A375 (cell line): ENCODE measurements around the gene FAM83G. TPM values are rescaled to one million over a fixed set of nuclear protein-coding genes. Genes with fewer than 3 reads are reported as not detected.

Experiments used
- small RNA-seq: library from RNA; depleted of rRNA; stranded (forward); fragments of <200 nt; gene quantifications from one replicate; pipeline ENCODE3, GENCODE V24; 2014
- total RNA-seq: library from RNA; depleted of rRNA; stranded (reverse); fragments of >200 nt; shearing (Covaris generic); gene quantifications from 2 replicates; pipeline ENCODE4 v1.2.3, GENCODE V29; 2014; rRNA removed

The FAM83G gene, protein sequence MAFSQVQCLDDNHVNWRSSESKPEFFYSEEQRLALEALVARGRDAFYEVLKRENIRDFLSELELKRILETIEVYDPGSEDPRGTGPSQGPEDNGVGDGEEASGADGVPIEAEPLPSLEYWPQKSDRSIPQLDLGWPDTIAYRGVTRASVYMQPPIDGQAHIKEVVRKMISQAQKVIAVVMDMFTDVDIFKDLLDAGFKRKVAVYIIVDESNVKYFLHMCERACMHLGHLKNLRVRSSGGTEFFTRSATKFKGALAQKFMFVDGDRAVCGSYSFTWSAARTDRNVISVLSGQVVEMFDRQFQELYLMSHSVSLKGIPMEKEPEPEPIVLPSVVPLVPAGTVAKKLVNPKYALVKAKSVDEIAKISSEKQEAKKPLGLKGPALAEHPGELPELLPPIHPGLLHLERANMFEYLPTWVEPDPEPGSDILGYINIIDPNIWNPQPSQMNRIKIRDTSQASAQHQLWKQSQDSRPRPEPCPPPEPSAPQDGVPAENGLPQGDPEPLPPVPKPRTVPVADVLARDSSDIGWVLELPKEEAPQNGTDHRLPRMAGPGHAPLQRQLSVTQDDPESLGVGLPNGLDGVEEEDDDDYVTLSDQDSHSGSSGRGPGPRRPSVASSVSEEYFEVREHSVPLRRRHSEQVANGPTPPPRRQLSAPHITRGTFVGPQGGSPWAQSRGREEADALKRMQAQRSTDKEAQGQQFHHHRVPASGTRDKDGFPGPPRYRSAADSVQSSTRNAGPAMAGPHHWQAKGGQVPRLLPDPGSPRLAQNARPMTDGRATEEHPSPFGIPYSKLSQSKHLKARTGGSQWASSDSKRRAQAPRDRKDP
- total RNA-seq, result 20.2 and 22.1 TPM in 2 replicates

DNA sequence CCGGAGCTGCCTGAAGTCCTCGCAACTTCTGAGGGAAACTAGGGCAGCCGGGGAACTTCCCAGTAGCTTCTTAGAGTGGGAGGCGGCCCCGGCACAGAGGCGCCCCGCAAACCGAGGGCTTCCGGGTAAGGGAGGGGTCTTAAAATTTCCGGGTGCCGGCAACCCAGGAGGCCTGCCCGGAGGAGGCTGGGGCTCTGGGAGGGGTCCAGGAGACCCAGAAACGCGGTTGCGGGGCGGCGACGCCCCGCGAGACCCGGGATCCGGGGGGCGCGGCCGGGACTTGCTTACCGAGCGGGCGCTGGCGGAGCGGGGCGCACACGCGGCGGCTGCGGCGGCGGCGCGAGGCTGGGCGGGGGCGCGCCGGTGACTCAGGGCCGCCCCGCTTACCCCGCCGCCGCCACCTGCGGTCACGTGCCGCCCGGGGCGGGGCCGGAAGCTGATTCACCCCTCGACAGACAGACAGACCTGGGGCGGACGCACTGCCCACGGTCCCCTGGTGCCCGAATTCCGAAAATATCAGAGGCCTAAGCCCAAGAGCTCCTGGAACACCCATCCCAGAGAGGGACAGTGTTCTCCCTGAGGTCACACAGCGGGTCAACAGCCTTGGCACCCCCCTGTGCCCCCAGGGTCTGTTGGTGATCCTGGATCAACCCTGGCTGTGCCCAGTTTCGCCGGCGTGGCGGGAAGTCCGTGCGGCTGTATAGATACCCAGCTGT, at the start of gene FAM83G:
TSS of gene FAM83G (minus strand) at position 344 of the 716 bp plus-strand sequence. CDS start 723 bp downstream, outside the sequence.

DNA sequence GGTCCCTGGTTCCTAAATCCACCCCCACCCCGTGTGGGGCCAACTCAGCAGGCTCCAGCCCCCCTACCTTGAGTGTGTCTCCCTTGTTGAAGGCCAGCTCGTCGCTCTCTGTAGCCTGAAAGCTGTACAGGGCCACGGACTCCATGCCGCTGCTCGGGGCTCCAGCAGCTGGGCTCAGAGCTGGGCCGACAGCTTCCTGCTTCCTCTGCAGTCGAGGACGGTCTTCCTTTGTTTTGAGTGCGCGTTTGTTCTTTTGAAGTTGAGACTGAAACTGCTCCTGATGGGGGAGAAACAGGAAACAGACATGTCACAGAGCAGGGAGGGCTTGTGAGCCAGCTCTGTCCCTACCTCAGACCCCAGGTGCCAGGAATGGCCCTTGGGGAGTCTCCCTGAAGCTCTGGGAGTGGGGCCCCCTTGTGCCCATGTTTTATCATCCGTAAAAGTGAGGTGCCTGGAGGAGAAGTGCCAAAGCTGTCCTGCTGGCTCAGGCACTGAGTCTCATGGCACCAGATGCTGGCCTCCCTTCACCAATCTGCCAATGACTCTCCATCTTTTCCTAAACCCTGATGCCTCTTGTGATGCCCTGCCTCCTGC, 42.3 kb upstream of the FAM83G start, which contains the start of gene GRAP:
TSS of gene GRAP (minus strand) at position 176 of the 594 bp plus-strand sequence. CDS start at position 145, 31 bp downstream.

DNA sequence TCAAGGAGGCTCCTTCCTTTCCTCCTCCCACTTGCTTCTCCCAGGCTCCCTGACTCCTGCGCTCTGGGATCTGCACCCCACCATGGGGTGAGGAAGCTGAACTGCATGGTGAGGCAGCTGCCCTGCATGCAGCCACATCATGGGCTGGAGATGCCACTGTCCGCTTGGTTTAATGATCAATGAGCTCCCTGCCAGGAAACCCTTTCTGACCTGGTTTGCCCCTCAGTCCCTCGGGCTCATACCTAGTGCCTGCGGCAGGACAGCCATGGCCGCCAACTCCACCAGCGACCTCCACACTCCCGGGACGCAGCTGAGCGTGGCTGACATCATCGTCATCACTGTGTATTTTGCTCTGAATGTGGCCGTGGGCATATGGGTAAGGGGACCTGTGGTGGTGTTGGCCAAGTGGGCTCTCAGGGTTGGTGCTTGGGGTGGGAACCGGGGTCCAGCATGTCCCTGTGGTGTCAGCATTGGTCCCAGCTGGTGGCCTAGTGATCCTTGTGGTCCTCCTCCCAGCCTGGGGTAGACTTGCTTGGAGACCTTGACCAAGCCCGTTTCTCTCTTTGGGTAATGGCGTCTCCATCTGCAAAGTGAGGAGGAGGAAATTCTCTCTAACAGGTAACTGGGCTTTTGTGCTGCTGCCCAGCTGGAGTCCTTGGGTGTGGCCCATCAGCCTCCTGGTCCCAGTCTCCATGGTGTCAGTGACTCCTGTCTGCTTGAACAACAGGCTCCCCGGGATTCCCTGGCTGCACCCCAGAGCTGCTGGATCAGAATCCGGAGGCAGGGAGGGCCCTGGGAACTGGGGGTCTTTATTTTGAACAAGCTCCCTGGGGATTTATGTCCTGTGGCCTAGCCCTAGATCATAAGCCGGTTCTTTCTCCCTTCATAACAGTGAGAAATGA, 52.4 kb downstream of the FAM83G start, which contains the start of gene SLC5A10:
TSS of gene SLC5A10 (plus strand) at position 225 of the 902 bp plus-strand sequence. CDS start at position 266, 41 bp downstream.

Small RNA genes within 50 kb of the gene (small RNA-seq; reads per million reads assigned to genes)
- gene AC090286.3, result not detected
- not detected for gene RF00324

Other genes with a start within 250 kb of the FAM83G start
- gene TVP23B, start 223.6 kb downstream of the FAM83G start, total RNA-seq, result 44.2 and 48.6 TPM in 2 replicates
- gene PRPSAP2, start 146.6 kb downstream of the FAM83G start, total RNA-seq, result 36.6 and 42.3 TPM in 2 replicates
- not detected in 2 replicates for gene SLC5A10, start 52.6 kb downstream of the FAM83G start, total RNA-seq
- gene GRAP, start 42.2 kb upstream of the FAM83G start, total RNA-seq, result not detected in 2 replicates
- not detected in 2 replicates for gene GRAPL, start 122.8 kb upstream of the FAM83G start, total RNA-seq
- 9.3 and 10.4 TPM in 2 replicates for gene EPN2, start 232.6 kb upstream of the FAM83G start, total RNA-seq